NCI-H2107 treated with DMSO at 0.1 percent for 48 hours (cell line): Measurements from ENCODE around the gene DZIP1.
"Not testable (repeated sequence)": the region's sequence is repeated elsewhere in the genome, so short reads cannot be mapped to it uniquely, and the experiment has no call there.

ENCODE experiments used
- DNase-seq: peaks from one replicate; lab custom pipeline; 2025; ENCODE audit not compliant: unreplicated experiment; lab: John Stamatoyannopoulos, UW

The DZIP1 gene, protein sequence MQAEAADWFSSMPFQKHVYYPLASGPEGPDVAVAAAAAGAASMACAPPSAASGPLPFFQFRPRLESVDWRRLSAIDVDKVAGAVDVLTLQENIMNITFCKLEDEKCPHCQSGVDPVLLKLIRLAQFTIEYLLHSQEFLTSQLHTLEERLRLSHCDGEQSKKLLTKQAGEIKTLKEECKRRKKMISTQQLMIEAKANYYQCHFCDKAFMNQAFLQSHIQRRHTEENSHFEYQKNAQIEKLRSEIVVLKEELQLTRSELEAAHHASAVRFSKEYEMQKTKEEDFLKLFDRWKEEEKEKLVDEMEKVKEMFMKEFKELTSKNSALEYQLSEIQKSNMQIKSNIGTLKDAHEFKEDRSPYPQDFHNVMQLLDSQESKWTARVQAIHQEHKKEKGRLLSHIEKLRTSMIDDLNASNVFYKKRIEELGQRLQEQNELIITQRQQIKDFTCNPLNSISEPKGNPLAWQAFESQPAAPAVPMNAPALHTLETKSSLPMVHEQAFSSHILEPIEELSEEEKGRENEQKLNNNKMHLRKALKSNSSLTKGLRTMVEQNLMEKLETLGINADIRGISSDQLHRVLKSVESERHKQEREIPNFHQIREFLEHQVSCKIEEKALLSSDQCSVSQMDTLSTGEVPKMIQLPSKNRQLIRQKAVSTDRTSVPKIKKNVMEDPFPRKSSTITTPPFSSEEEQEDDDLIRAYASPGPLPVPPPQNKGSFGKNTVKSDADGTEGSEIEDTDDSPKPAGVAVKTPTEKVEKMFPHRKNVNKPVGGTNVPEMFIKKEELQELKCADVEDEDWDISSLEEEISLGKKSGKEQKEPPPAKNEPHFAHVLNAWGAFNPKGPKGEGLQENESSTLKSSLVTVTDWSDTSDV

GRCh38 chr13:95644601-95645052 lies at the start of gene DZIP1:
TSS of gene DZIP1 (minus strand) at chr13:95644706. CDS start at chr13:95642029, 2,677 bp downstream.
- DNase-seq, result peak; percentile 37

GRCh38 chr13:95690986-95691385 lies 46.5 kb upstream of the DZIP1 start:
- not testable (repeated sequence) for DNase-seq

DNA sequence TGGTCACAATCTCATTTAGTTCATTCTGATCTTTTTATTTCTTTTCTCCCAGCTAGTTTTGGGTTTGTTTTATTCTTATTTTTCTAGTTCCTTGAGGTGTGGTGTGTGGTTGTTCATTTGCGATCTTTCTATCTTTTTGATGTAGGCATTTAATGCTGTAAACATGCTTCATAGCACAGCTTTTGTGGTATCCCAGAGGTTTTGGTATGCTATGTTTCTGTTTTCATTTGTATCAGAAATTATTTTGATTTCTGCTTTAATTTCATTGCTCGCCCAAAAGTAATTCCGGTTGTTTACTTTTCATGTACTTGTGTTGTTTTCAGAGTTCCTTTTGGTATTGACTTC lies 45.0 kb upstream of the DZIP1 start:
- DNase-seq, result no peak

GRCh38 chr13:95684960-95685359 lies 40.5 kb upstream of the DZIP1 start:
- not testable (repeated sequence) for DNase-seq

GRCh38 chr13:95684418-95684817 lies 39.9 kb upstream of the DZIP1 start:
- DNase-seq, result no peak

- no peak for DNase-seq
These were observed 35.2 kb upstream of the DZIP1 start for GRCh38 chr13:95679722-95680121.

- DNase-seq, result no peak
These were observed 34.5 kb upstream of the DZIP1 start for GRCh38 chr13:95678967-95679366.

DNA sequence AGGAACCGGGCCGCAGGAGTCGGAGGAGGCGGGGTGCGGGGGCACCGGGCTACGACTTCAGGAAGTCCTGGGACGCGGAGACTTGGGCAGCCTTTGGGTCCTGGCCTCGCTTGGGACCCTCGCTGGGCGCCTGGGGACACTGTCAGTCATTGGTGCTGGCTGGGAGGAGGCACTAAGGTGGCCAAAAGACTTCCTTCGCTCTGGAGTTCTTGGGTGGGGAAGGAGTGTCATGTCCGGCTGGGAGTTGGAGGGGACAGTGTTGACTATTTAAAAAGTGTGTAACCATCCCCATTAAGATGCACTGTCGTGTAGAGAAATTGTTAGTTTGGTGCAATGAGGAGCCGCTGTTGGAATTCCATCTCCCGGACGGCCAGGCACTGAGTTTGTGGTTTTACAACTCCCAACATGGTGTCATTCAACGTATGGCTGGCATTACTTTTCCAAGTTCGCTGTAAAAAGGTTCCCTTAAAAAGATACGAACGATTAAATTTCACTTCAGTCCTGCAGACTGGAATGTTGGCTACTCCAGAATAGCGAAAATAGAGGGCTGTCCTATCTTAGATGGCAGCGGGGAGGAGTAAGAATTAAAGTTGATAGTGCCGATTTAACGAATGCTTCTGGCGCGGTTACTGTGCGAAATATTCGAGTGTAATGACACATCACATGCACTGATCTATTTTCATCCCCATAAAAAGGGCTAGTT lies 33.2 kb upstream of the DZIP1 start:
- no peak for DNase-seq

DNA sequence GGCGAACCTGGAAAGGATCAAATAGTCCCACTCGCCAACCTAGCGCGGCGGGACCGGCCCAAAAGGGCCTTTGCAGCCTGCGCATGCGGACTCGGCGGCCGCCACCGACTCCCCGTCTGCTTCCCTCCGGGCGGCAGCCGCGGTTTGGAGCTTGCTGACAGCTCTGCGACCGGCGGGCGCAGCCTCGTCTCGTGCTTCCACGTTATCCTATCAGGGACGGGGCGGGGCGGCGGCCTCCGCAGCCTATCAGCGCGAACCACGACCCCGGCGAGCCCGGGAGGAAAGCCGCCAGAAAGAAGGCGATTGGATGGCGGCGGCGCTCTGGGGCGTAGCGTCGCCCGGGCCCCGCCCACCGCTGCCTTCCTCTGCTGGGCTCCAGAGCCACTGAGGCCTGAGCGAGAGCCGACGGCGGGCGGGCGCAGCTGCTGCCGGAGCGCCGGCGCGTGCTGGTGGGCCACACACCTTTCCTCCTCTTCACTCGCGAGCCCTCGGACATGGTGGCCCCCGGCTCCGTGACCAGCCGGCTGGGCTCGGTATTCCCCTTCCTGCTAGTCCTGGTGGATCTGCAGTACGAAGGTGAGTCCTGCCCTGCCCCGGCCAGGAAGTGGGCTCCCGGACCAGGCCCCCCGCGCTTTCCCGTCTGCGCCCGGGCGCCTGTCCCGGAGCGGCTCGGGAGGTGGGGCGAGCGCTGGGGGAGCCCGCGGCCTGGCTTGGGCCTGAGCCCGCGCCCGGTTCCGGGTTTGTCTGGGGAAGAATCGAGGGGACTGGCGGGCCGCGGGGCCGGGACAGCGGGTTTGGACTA lies 32.5 kb upstream of the DZIP1 start, which contains the start of gene DNAJC3:
Gene DNAJC3 (plus strand): TSS at position 378 of the 802 bp plus-strand sequence. CDS start 117 bp downstream, at position 495.
- DNase-seq, result peak; percentile 72

DNA sequence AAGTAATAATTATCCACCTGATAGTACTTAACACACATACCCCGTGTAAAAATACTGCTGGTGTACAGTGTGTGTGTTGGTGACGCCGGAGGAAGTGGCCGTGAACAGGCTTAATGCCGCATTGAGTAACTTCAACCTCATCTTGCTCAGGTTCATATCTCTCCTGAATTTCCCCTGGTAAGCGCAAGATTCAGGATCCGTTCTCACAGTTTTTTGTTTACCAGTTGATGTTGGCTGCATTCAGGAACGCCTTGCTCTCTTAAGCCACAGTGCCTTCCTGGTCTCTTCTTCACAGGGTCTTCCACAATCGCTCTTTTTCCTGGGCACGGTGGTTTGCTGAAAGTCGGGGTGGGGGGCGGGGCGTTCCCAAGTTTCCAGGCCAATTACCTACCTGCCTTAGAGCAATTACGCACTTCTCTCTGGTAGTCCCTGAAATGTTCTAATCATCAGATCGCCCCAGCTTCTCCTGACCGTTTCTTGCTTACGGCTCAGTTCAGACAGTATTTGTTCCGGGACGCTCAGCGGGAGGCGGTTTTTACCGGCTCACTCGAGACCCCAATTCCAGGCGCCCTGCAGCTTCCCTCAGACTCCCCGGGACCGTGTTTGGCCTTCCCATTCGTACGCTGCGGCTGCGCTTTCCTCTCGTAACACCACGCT lies 31.7 kb upstream of the DZIP1 start:
- peak; percentile 58 for DNase-seq

- DNase-seq, result no peak
These were observed 27.1 kb upstream of the DZIP1 start for GRCh38 chr13:95671597-95671996.

DNA sequence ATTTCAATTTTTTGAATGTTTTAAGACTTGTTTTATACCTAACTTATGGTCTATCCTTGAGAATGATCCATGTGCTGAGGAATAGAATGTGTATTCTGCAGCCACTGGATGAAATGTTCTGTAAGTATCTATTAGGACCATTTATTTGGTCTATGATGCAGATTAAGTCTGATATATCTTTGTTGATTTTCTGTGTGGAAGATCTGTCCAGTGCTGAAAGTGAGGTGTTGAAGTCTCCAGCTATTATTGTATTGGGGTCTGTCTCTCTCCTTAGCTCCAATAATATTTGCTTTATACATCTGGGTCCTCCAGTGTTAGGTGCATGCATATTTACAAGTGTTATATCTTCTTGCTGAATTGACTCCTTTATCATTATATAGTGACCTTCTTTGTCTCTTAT lies 22.7 kb upstream of the DZIP1 start:
- DNase-seq, result not testable (repeated sequence)

DNA sequence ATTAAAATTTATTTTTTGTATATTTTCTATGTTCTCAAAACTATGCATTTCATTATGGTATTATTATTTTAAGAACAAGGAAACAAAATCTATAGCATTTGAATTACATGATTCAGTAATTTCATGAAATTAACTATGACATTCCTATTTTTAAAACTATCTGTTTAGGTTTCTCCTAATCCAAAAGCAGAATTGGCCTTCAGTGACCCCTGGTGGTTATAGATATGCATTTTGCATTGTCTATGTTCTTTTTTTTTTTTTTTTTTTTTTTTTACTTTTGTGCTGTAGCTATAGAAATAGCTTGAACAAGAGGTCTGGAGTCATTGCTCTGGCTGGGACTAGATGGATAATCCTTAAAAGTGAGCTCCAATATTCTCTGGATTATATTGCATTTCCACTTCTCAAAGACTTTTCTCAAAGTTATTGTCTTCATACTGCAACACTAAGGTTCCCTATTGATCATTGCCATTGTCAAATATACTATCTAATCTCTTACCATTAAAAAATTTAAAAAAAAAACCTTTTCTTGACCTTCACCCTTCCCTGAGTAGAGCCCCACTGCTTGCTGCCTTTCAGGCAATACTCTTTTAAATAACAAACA lies 16.6 kb upstream of the DZIP1 start:
- no peak for DNase-seq

DNA sequence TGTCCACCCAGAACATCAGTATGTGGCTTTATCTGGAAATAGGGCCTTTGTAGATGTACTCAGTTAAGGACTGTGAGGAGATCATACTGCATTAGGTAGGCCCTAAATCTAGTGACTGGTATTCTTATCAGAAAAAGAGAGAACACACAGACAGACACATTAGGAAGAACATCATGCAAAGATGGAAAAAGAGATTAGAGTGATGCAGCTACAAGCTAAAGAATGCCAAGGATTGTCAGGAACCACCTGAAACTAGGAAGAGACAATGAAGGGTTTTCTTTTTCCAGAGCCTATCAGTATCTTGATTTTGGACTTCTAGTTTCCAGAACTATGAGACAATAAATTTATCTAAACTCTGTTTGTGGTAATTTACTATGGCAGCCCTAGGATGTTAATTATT lies 15.0 kb upstream of the DZIP1 start:
- DNase-seq, result no peak

GRCh38 chr13:95656386-95657015 lies 12.0 kb upstream of the DZIP1 start:
- no peak for DNase-seq

- DNase-seq, result no peak
These were observed 8.3 kb upstream of the DZIP1 start for GRCh38 chr13:95652821-95653220.

- DNase-seq, result no peak
These were observed 7.8 kb upstream of the DZIP1 start for GRCh38 chr13:95652244-95652764.

GRCh38 chr13:95650696-95651095 lies 6.2 kb upstream of the DZIP1 start:
- no peak for DNase-seq

GRCh38 chr13:95647321-95647720 lies 2.8 kb upstream of the DZIP1 start:
- no peak for DNase-seq
